Trophoblast cell (in vitro differentiated cells and primary cell): ENCODE results near the gene POU2F1.

Experiments used
- DNase-seq, 2 donors: peaks; one replicate each; pipeline ENCODE4 v3.0.0-alpha.2; 2016
- H2AFZ ChIP-seq: 2 replicates; pipeline ENCODE4 v1.6.1; 2013; ENCODE audit warnings: low read length, moderate library complexity, mild to moderate bottlenecking; ENCODE audit not compliant: insufficient read depth, poor library complexity
- H2AK5ac ChIP-seq: 2 replicates; pipeline ENCODE4 v1.6.1; 2013; ENCODE audit warnings: mild to moderate bottlenecking, low read length
- H2BK120ac ChIP-seq: 2 replicates; pipeline ENCODE4 v1.6.1; 2013; ENCODE audit warnings: low read length, mild to moderate bottlenecking, moderate library complexity; ENCODE audit not compliant: insufficient read depth, poor library complexity
- H2BK12ac ChIP-seq: 2 replicates; pipeline ENCODE4 v1.6.1; 2013; ENCODE audit warnings: mild to moderate bottlenecking, low read length, moderate library complexity
- H2BK5ac ChIP-seq: 2 replicates; pipeline ENCODE4 v1.6.1; 2013; ENCODE audit warnings: low read length, low read depth, moderate library complexity, mild to moderate bottlenecking; ENCODE audit not compliant: poor library complexity
- H3K14ac ChIP-seq: 2 replicates; pipeline ENCODE4 v1.6.1; 2013; ENCODE audit warnings: mild to moderate bottlenecking, low read length
- H3K18ac ChIP-seq: 2 replicates; pipeline ENCODE4 v1.6.1; 2013; ENCODE audit warnings: mild to moderate bottlenecking, low read length
- H3K23ac ChIP-seq: 2 replicates; pipeline ENCODE4 v1.6.1; 2013; ENCODE audit warnings: low read length
- H3K27ac ChIP-seq: 2 replicates; pipeline ENCODE4 v1.5.1; 2013; ENCODE audit warnings: low read depth, mild to moderate bottlenecking, inconsistent platforms, low read length, moderate library complexity
- H3K27me3 ChIP-seq: 2 replicates; pipeline ENCODE4 v1.6.1; 2013; ENCODE audit warnings: inconsistent platforms, mild to moderate bottlenecking, low read length, moderate library complexity; ENCODE audit not compliant: insufficient read depth
- H3K36me3 ChIP-seq, 2 experiments: 1 replicate in 1 of 2; 2 replicates in 1 of 2; pipeline ENCODE4 v1.6.1; 2013; ENCODE audit warnings: low read length in 2 of 2, mild to moderate bottlenecking in 2 of 2, moderate library complexity in 1 of 2; ENCODE audit not compliant: insufficient read depth in 2 of 2, control insufficient read depth in 1 of 2
- H3K4ac ChIP-seq: 2 replicates; pipeline ENCODE4 v1.6.1; 2013; ENCODE audit warnings: low read depth, mild to moderate bottlenecking, low read length, moderate library complexity
- H3K4me1 ChIP-seq, 2 experiments: 1 replicate in 1 of 2; 2 replicates in 1 of 2; pipeline ENCODE4 v1.6.1; 2013; ENCODE audit warnings: low read length in 2 of 2, mild to moderate bottlenecking in 2 of 2, moderate library complexity in 1 of 2; ENCODE audit not compliant: insufficient read depth in 2 of 2, control insufficient read depth in 1 of 2
- H3K4me2 ChIP-seq: 2 replicates; pipeline ENCODE4 v1.6.1; 2013; ENCODE audit warnings: inconsistent platforms, mild to moderate bottlenecking, low read length, moderate library complexity
- H3K4me3 ChIP-seq: 2 replicates; pipeline ENCODE4 v1.5.1; 2013; ENCODE audit warnings: mild to moderate bottlenecking, low read depth, low read length, inconsistent platforms
- H3K79me1 ChIP-seq: one replicate; pipeline ENCODE4 v1.6.1; 2013; ENCODE audit warnings: low read length
- H3K79me2 ChIP-seq: 2 replicates; pipeline ENCODE4 v1.6.1; 2013; ENCODE audit warnings: low read length, mild to moderate bottlenecking; ENCODE audit not compliant: control insufficient read depth, insufficient read depth, poor library complexity
- H3K9ac ChIP-seq: 2 replicates; pipeline ENCODE4 v1.6.1; 2013; ENCODE audit warnings: mild to moderate bottlenecking, low read length
- H3K9me3 ChIP-seq: 2 replicates; pipeline ENCODE4 v1.6.1; 2013; ENCODE audit warnings: low read depth, mild to moderate bottlenecking, control low read depth, inconsistent platforms, low read length; ENCODE audit not compliant: insufficient read depth
- H4K12ac ChIP-seq: 2 replicates; pipeline ENCODE4 v1.6.1; 2013; ENCODE audit warnings: low read depth, mild to moderate bottlenecking, low read length, moderate library complexity
- H4K8ac ChIP-seq: 2 replicates; pipeline ENCODE4 v1.6.1; 2013; ENCODE audit warnings: low read depth, mild to moderate bottlenecking, low read length, moderate library complexity
- H4K91ac ChIP-seq: one replicate; pipeline ENCODE4 v1.6.1; 2013; ENCODE audit warnings: low read depth, mild to moderate bottlenecking, low read length, moderate library complexity
- WGBS: extraction: QIAGEN DNeasy Blood & Tissue Kit; methylation state at CpG from one replicate; pipeline ENCODE4 v1.1.7; 2013; ENCODE audit warnings: missing lambda C conversion rate; ENCODE audit not compliant: insufficient read length, insufficient coverage; ENCODE audit errors: extremely low coverage; 5-methylcytosine and 5-hydroxymethylcytosine counted together

POU2F1 gene

GRCh38 chr1:167452483-167452882, 231.8 kb downstream of the POU2F1 start:
- H3K4ac ChIP-seq = no peak overlapping the region
- H4K91ac ChIP-seq = no peak overlapping the region
- H3K79me2 ChIP-seq = no peaks in the 10 kb centered on the region
- H3K27me3 ChIP-seq = peaks cover 7% of the 10 kb centered on the region
- no peaks in the 10 kb centered on the region for H3K9me3 ChIP-seq
- no peak overlapping the region for H3K4me3 ChIP-seq
- no peak overlapping the region for H2BK12ac ChIP-seq
- no CpG with 5 or more reads among the region's 8 CpGs for WGBS
- no peak overlapping the region for H3K14ac ChIP-seq
- no peak overlapping the region for H2AK5ac ChIP-seq
- H3K27ac ChIP-seq = no peak overlapping the region
- no peak for DNase-seq
- H2BK120ac ChIP-seq = no peak overlapping the region
- no peak overlapping the region for H2BK5ac ChIP-seq
- no peak overlapping the region for H3K4me2 ChIP-seq
- H3K23ac ChIP-seq = no peak overlapping the region
- H3K18ac ChIP-seq = no peak overlapping the region
- H3K36me3 ChIP-seq = no peaks in the 10 kb centered on the region
- no peak overlapping the region for H4K12ac ChIP-seq
- no peak overlapping the region for H3K9ac ChIP-seq
- peaks cover 0 to 3% of the 10 kb centered on the region in 2 experiments for H3K4me1 ChIP-seq
- H2AFZ ChIP-seq = no peak overlapping the region
- H3K79me1 ChIP-seq = peaks cover 2% of the 10 kb centered on the region
- H4K8ac ChIP-seq = no peak overlapping the region

- Histone ChIP-seq H3K9me3 (no peaks in the 10 kb centered on the region), H3K4me2 (no peak overlapping the region), H2AK5ac (no peak overlapping the region), H2BK5ac (no peak overlapping the region), H3K9ac (no peak overlapping the region), H3K4ac (no peak overlapping the region), H3K36me3 (no peaks in the 10 kb centered on the region), H4K91ac (no peak overlapping the region), H2BK120ac (no peak overlapping the region), H3K79me1 (peaks cover 2% of the 10 kb centered on the region), H4K12ac (no peak overlapping the region), H4K8ac (no peak overlapping the region), H3K4me3 (no peak overlapping the region), H3K27me3 (peaks cover 7% of the 10 kb centered on the region), H3K27ac (no peak overlapping the region), H3K79me2 (no peaks in the 10 kb centered on the region), H3K18ac (no peak overlapping the region), H3K14ac (no peak overlapping the region), H2AFZ (no peak overlapping the region), H3K23ac (no peak overlapping the region), H3K4me1 (peaks cover 0 to 3% of the 10 kb centered on the region in 2 experiments), H2BK12ac (no peak overlapping the region)
- no CpG with 5 or more reads among the region's 6 CpGs for WGBS
- DNase-seq = no peak
Measured at GRCh38 chr1:167453123-167453522, 232.4 kb downstream of the POU2F1 start.

- H3K23ac ChIP-seq = no peak overlapping the region
- no CpG with 5 or more reads among the region's 19 CpGs for whole genome bisulfite sequencing
- peaks cover 0 to 3% of the 10 kb centered on the region in 2 experiments for H3K4me1 ChIP-seq
- no peak overlapping the region for H4K8ac ChIP-seq
- peaks cover 7% of the 10 kb centered on the region for H3K27me3 ChIP-seq
- H2BK5ac ChIP-seq = no peak overlapping the region
- peaks cover 2% of the 10 kb centered on the region for H3K79me1 ChIP-seq
- no peak overlapping the region for H2AFZ ChIP-seq
- no peak for DNase-seq
- H3K14ac ChIP-seq = no peak overlapping the region
- H3K4me2 ChIP-seq = peak overlapping the region; percentile 99
- H3K4me3 ChIP-seq = peak overlapping the region; percentile 79
- H2BK12ac ChIP-seq = no peak overlapping the region
- H2BK120ac ChIP-seq = no peak overlapping the region
- no peak overlapping the region for H2AK5ac ChIP-seq
- no peaks in the 10 kb centered on the region for H3K79me2 ChIP-seq
- no peak overlapping the region for H4K91ac ChIP-seq
- no peak overlapping the region for H3K4ac ChIP-seq
- H3K27ac ChIP-seq = no peak overlapping the region
- H4K12ac ChIP-seq = no peak overlapping the region
- no peak overlapping the region for H3K18ac ChIP-seq
- no peak overlapping the region for H3K9ac ChIP-seq
- H3K36me3 ChIP-seq = no peaks in the 10 kb centered on the region
- no peaks in the 10 kb centered on the region for H3K9me3 ChIP-seq
Measured at GRCh38 chr1:167454304-167454893, 233.7 kb downstream of the POU2F1 start.

- H3K27me3 ChIP-seq = peaks cover 7% of the 10 kb centered on the region
- no peak overlapping the region for H3K4ac ChIP-seq
- H2AFZ ChIP-seq = peak overlapping the region; percentile 19
- peak; percentile 26 to 61 for DNase-seq
- H3K4me3 ChIP-seq = peak overlapping the region; percentile 79
- H3K79me1 ChIP-seq = peaks cover 2% of the 10 kb centered on the region
- H4K8ac ChIP-seq = peak overlapping the region; percentile 3
- H2AK5ac ChIP-seq = no peak overlapping the region
- peak overlapping the region; percentile 19 for H4K91ac ChIP-seq
- no peak overlapping the region for H2BK12ac ChIP-seq
- peak overlapping the region; percentile 3 for H3K18ac ChIP-seq
- no peak overlapping the region for H2BK120ac ChIP-seq
- H3K79me2 ChIP-seq = no peaks in the 10 kb centered on the region
- no CpG with 5 or more reads among the region's 85 CpGs for WGBS
- no peaks in the 10 kb centered on the region for H3K36me3 ChIP-seq
- peak overlapping the region; percentile 99 for H3K4me2 ChIP-seq
- peaks cover 0 to 3% of the 10 kb centered on the region in 2 experiments for H3K4me1 ChIP-seq
- H2BK5ac ChIP-seq = no peak overlapping the region
- H3K9ac ChIP-seq = peak overlapping the region; percentile 64
- no peaks in the 10 kb centered on the region for H3K9me3 ChIP-seq
- no peak overlapping the region for H3K23ac ChIP-seq
- peak overlapping the region; percentile 6 for H3K14ac ChIP-seq
- no peak overlapping the region for H3K27ac ChIP-seq
- H4K12ac ChIP-seq = peak overlapping the region; percentile 9
Measured at GRCh38 chr1:167454894-167455785, 234.5 kb downstream of the POU2F1 start.
